Measurements from ENCODE around the gene CDCA7. TPM values are rescaled to one million over a fixed set of nuclear protein-coding genes. Genes with fewer than 3 reads are reported as not detected.
A peak's percentile ranks its signal among the peaks of the same experiment; 100 is the strongest.
"Not testable (repeated sequence)": the region's sequence is repeated elsewhere in the genome, so short reads cannot be mapped to it uniquely, and the experiment has no call there.

The CDCA7 gene
- 1.5 TPM for total RNA-seq
- long read RNA-seq, partial matches to known transcripts: 0 of 1 reads
- long read RNA-seq, other reads (novel, unspliced or antisense): 0 of 1 reads

GRCh38 chr2:173354582-173355131, at the start of gene CDCA7:
Gene CDCA7, plus strand, starts transcription at chr2:173354872. Its CDS starts 92 bp downstream, at chr2:173354964.
- peak; percentile 90 for ATAC-seq
- DNase-seq (ENCODE audit: missing footprints): peak; percentile 77
- intact Hi-C loops (cut with DNase I): loop anchor here (5.0 to 10.0 kb wide), 2 partner anchors 132 to 330 kb away; no protein-coding TSS in a partner anchor

GRCh38 chr2:173305303-173305702, 49.4 kb upstream of the CDCA7 start:
- intact Hi-C loops (cut with DNase I): no loop called here

GRCh38 chr2:173307293-173307692, 47.4 kb upstream of the CDCA7 start:
- DNase-seq (ENCODE audit: missing footprints) (no peak), ATAC-seq (no peak)
- intact Hi-C loops (cut with DNase I): no loop called here

More at GRCh38 chr2:173305303-173305702, 49.4 kb upstream of the CDCA7 start:
- ATAC-seq: no peak
- DNase-seq (ENCODE audit: missing footprints): no peak

GRCh38 chr2:173309370-173309769, 45.3 kb upstream of the CDCA7 start:
- intact Hi-C loops (cut with DNase I); DNase-seq (ENCODE audit: missing footprints); ATAC-seq: not testable (repeated sequence)

- intact Hi-C loops (cut with DNase I): no loop called here
- ATAC-seq (no peak), DNase-seq (ENCODE audit: missing footprints) (no peak)
These were observed 42.6 kb upstream of the CDCA7 start for GRCh38 chr2:173311844-173312606.

- intact Hi-C loops (cut with DNase I): no loop called here
- ATAC-seq (no peak), DNase-seq (ENCODE audit: missing footprints) (no peak)
These were observed 31.3 kb upstream of the CDCA7 start for GRCh38 chr2:173323371-173323770.

- DNase-seq (ENCODE audit: missing footprints): no peak
- intact Hi-C loops (cut with DNase I): no loop called here
These were observed 27.9 kb upstream of the CDCA7 start for GRCh38 chr2:173326806-173327205.

GRCh38 chr2:173327421-173327820, 27.3 kb upstream of the CDCA7 start:
- ATAC-seq: no peak
- DNase-seq (ENCODE audit: missing footprints): no peak
- intact Hi-C loops (cut with DNase I): no loop called here

More at GRCh38 chr2:173326806-173327205, 27.9 kb upstream of the CDCA7 start:
- ATAC-seq: no peak

GRCh38 chr2:173333003-173333402, 21.7 kb upstream of the CDCA7 start:
- ATAC-seq; DNase-seq (ENCODE audit: missing footprints); intact Hi-C loops (cut with DNase I): not testable (repeated sequence)

GRCh38 chr2:173339807-173340206, 14.9 kb upstream of the CDCA7 start:
- no peak for DNase-seq (ENCODE audit: missing footprints)
- no peak for ATAC-seq
- intact Hi-C loops (cut with DNase I): no loop called here

- ATAC-seq (no peak), DNase-seq (ENCODE audit: missing footprints) (no peak)
- intact Hi-C loops (cut with DNase I): no loop called here
These were observed 10.8 kb upstream of the CDCA7 start for GRCh38 chr2:173343921-173344320.

GRCh38 chr2:173346035-173346434, 8.6 kb upstream of the CDCA7 start:
- DNase-seq (ENCODE audit: missing footprints) (no peak), ATAC-seq (no peak)
- intact Hi-C loops (cut with DNase I): no loop called here

GRCh38 chr2:173347305-173348168, 7.1 kb upstream of the CDCA7 start:
- DNase-seq (ENCODE audit: missing footprints) (no peak), ATAC-seq (no peak)
- intact Hi-C loops (cut with DNase I): no loop called here

- DNase-seq (ENCODE audit: missing footprints) (no peak), ATAC-seq (no peak)
- intact Hi-C loops (cut with DNase I): no loop called here
These were observed 5.4 kb upstream of the CDCA7 start for GRCh38 chr2:173349287-173349686.

- intact Hi-C loops (cut with DNase I): loop anchor here (5.0 to 10.0 kb wide), 2 partner anchors 128 to 326 kb away; no protein-coding TSS in a partner anchor
- no peak for ATAC-seq
These were observed 4.3 kb upstream of the CDCA7 start for GRCh38 chr2:173350383-173350782.

GRCh38 chr2:173351879-173352278, 2.8 kb upstream of the CDCA7 start:
- DNase-seq (ENCODE audit: missing footprints) (no peak), ATAC-seq (no peak)
- intact Hi-C loops (cut with DNase I): loop anchor here (5.0 to 10.0 kb wide), 2 partner anchors 130 to 327 kb away; no protein-coding TSS in a partner anchor

More at GRCh38 chr2:173350383-173350782, 4.3 kb upstream of the CDCA7 start:
- DNase-seq (ENCODE audit: missing footprints): no peak

- DNase-seq (ENCODE audit: missing footprints) (no peak), ATAC-seq (no peak)
- intact Hi-C loops (cut with DNase I): loop anchor here (5.0 to 10.0 kb wide), 2 partner anchors 131 to 329 kb away; no protein-coding TSS in a partner anchor
These were observed 1.1 kb upstream of the CDCA7 start for GRCh38 chr2:173353556-173353955.

GRCh38 chr2:173354073-173354581, 545 bp upstream of the CDCA7 start:
- no peak for ATAC-seq
- no peak for DNase-seq (ENCODE audit: missing footprints)
- intact Hi-C loops (cut with DNase I): loop anchor here (5.0 to 10.0 kb wide), 2 partner anchors 132 to 329 kb away; no protein-coding TSS in a partner anchor
